ENCODE results near the gene SERP1. TPM values are rescaled to one million over a fixed set of nuclear protein-coding genes. Genes with fewer than 3 reads are reported as not detected.

The SERP1 gene
- total RNA-seq, 1 donor from 2014 or later, result 84.8 TPM

Other genes starting within 250 kb of the SERP1 start
- 28.0 TPM for gene TSC22D2, start 138.2 kb downstream of the SERP1 start, total RNA-seq
- gene EIF2A, start 291 bp upstream of the SERP1 start, total RNA-seq, result 149 TPM
- 45.9 TPM for gene SELENOT, start 56.8 kb upstream of the SERP1 start, total RNA-seq
- not detected for gene ERICH6, start 157.4 kb upstream of the SERP1 start, total RNA-seq
- 26.7 TPM for gene SIAH2, start 216.7 kb upstream of the SERP1 start, total RNA-seq

All from skin of body (tissue), 1 donor.